GM21390 (cell line): ENCODE measurements around the gene CCDC30.

Experiments used
- ATAC-seq: cut with Tn5 transposase; IDR thresholded peaks from one replicate; pipeline ENCODE4 v1.9.1; 2021; ENCODE audit not compliant: unreplicated experiment

The CCDC30 gene

GRCh38 chr1:42686418-42686817, 223.3 kb downstream of the CCDC30 start:
- ATAC-seq = no peak

- no peak for ATAC-seq
Measured at GRCh38 chr1:42689912-42690311, 226.8 kb downstream of the CCDC30 start.

- ATAC-seq = no peak
Measured at GRCh38 chr1:42690477-42691156, 227.5 kb downstream of the CCDC30 start.

GRCh38 chr1:42691157-42691498, 228.0 kb downstream of the CCDC30 start:
- no peak for ATAC-seq

- no peak for ATAC-seq
Measured at GRCh38 chr1:42692461-42692860, 229.4 kb downstream of the CCDC30 start.

GRCh38 chr1:42692911-42693310, 229.8 kb downstream of the CCDC30 start:
- no peak for ATAC-seq

GRCh38 chr1:42698081-42698813, 235.2 kb downstream of the CCDC30 start:
- no peak for ATAC-seq

GRCh38 chr1:42700006-42700405, 236.9 kb downstream of the CCDC30 start:
- ATAC-seq = no peak

- ATAC-seq = no peak
Measured at GRCh38 chr1:42703888-42704464, 240.9 kb downstream of the CCDC30 start.
